HG03139 (cell line): ENCODE measurements around the gene SCP2.

Experiments
- ATAC-seq: cut with Tn5 transposase; IDR thresholded peaks from one replicate; pipeline ENCODE4 v1.9.1; 2021; ENCODE audit not compliant: unreplicated experiment

SCP2 gene

DNA sequence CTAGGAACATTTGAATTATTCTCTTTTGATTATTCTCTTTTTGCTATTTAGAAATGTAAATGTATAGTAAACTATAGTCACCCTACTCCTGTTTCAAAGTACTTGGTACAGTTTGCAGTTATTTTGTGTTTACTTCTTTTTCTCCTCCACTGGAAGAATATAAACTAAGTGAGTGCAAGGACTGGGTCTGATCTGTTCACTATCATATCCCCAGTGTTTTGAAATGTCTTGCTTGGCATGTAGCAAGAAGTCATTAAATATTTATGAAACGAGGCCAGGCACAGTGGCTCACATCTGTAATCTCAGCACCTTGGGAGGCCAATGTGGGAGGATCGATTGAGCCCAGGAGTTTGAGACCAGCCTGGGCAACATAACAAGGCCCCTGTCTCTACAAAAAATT, 99.2 kb downstream of the SCP2 start:
- no peak for ATAC-seq

DNA sequence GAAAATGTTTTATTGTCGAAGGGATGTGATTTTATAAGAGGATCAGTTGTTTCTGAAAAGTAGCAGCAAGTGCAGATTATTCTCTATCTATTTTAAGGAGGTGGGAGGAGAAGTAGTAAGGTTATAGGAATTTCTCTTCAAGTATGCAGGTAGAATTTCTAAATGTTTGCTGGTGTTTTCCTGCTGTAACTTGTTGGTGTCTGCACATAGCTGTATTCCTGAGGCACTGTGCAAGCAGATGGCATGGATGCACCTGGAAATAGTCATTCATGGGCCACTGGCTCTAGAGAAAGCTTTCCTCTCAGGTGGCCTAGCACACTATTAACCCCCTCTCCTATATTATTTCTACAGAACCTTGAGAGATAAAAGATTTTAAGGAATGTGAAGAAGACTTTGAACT, 104.7 kb downstream of the SCP2 start:
- no peak for ATAC-seq

- ATAC-seq, result no peak
These were observed 110.1 kb downstream of the SCP2 start for GRCh38 chr1:53037159-53037558.

- no peak for ATAC-seq
These were observed 111.5 kb downstream of the SCP2 start for GRCh38 chr1:53038566-53038965.

GRCh38 chr1:53043271-53043670, 116.2 kb downstream of the SCP2 start:
- no peak for ATAC-seq

DNA sequence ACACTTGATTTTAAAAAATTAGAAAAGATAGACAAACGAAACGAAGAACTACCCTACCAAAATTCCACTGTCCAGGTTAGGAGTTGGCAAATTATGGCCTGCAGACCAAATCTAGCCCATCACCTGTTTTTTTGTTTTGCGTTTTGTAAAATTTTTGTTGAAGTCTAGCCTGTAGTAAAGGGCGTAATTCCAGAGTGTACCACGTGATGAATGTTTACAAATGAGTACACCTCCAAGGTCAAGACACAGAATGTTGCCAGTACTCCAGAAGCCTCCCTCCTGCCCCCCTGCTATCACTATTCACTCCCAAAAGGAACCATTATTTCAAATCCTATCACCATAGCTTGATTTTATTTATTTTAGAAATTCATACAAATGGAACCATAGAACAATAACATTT, 117.8 kb downstream of the SCP2 start:
- ATAC-seq, result no peak

DNA sequence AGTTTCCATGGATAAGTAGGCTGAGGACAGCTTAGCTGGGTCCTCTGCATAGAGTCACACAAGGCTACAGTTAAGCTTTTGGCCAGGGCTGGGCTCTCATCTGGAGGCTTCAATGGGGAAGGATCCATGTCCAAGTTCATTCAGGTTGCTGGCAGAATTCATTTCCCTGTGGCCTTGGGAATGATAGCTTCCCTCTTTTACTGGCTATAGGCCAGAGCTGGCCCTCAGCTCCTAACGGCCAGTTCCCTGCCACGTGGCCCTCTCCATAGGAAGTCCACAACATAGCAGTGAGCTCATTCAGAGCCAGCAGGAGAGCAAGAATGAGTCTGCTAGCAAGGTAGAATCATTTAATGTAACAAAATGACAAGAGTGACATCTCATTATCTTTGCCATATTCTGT, 119.9 kb downstream of the SCP2 start:
- no peak for ATAC-seq

DNA sequence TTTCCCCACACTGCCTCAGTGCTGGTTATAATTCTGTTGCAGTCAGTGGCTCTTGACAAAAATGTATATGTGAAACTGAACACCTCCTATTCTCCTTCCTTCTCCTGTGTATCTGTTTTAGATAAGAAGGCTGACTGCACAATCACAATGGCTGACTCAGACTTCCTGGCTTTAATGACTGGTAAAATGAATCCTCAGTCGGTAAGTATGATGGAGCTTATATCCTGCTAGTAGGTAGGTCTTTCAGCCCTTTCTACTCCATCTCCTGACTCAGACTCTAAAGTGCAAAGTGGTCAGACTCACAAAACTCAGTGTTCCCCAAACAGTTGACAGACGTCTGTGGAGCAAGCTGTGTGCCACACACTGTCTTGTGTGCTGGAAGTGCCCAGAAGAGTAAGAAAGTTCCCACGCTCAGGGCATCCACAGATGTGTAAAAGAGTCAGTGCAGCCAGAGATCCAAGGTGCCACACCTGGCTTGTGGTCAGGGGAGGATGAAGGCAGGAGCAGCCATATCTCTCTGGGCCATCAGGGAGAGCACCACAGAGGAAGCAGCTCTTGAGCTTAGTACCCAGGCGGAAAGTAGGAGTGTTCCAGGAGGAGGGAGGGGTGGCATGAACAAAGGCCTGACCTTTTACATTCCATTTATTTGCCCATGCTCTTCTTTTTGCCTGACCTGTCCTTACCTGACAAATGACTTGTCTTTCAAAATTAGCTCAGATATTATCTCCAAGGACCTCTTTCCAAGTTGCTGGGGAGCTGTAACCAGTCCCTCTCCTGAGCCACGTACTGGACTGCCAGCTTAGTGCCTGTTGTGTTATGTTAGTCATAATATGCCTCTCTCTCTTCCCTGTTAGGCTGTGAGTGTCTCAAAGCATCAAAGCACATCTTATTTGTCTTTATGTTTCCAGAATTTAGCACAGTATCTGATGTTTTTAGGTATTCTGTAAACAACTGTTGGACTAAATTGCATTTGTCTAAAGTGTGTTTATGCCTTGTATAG, 121.0 kb downstream of the SCP2 start:
- no peak for ATAC-seq

DNA sequence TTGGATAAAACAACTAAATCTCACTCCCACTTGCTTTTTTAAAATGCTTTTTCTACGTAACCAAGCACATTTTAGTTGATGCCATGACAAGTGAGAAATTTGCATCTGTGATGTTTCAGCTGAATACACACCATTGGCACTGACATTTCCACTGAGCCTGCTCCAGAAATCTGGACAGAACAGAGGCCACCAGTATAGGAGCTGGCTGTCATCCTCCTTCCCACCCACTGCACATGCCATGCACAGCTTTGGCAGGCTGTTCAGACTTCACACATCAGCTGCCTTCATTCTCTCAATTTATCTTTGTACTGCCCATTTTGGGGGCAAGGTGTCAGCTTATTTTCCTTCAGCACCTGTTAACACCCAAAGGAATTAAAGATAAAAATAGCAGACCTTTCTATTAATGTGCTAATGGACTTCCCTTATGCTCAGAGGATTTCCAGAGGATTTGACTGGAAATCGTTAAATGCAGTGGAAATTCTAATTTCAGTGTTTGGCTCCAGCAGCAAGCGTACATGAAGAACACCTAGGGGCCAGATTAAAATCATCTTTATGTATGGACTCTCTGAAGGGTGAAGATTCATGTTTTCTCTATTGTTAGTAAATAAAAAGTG, 122.0 kb downstream of the SCP2 start:
- ATAC-seq, result no peak

- no peak for ATAC-seq
These were observed 122.5 kb downstream of the SCP2 start for GRCh38 chr1:53049574-53049967.

GRCh38 chr1:53050310-53050709, 123.2 kb downstream of the SCP2 start:
- ATAC-seq, result no peak

- no peak for ATAC-seq
These were observed 124.6 kb downstream of the SCP2 start for GRCh38 chr1:53051676-53052075.

DNA sequence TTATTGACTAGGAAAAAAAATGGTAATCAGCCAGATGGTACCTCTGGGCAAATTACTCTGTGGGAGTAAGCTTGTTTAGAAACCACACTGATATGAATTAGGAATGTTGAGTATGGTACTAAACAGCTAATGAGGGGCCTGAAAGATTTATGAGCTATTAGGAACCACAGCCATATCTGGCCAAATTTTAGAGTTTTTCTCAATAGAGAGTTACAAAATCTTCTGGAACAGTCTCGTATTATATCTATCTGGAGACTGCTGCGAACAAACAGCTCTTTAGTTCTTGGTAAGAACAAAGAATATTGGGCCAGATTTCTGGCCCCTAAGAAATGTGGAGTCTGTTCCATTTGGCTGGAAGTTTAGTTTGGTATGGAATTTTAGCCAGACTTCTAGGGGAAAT, 130.1 kb downstream of the SCP2 start:
- ATAC-seq, result no peak

GRCh38 chr1:53060579-53060978, 133.5 kb downstream of the SCP2 start:
- no peak for ATAC-seq

GRCh38 chr1:53061123-53061858, 134.2 kb downstream of the SCP2 start:
- ATAC-seq, result no peak

DNA sequence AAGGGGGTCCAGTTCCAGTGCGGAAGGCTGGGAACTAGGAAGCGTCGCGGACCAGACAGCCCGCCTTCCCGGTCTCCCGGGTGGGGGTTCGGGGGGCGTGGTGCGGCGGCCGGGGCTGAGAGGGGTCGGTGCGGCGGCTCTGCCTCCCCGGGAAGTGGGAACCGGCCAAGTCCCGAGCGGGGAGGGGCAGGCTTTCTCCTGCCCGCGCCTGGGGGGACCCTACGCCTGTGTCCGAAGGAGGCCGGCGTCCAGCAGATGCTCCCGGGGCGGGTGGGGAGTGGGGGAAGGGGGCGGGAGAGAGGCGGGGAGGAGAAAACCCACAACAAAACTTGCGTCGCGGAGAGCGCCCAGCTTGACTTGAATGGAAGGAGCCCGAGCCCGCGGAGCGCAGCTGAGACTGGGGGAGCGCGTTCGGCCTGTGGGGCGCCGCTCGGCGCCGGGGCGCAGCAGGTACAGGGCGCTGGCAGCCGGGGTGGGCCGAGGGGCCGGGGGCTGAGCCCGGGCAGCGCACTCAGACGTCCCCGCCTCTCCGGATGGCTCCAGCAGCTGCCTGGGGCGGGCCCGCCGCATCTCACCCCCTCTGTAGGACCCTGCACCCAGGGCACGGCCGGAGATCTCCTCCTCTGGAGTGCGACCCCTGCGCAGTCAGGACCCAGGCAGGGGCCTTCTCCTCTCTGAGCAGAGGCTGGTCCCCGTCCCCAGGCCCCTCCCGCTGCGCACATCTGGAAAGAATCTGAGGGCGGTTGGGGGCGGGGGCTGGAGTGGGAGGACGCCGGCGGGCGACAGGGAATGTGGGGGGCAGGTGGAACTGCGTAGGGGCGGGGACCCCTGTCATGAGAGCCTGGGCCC, 135.0 kb downstream of the SCP2 start, which contains the start of gene PODN:
TSS of gene PODN (plus strand) at position 355 of the 849 bp plus-strand sequence. CDS start 7,643 bp downstream, outside the sequence.
- ATAC-seq, result no peak

GRCh38 chr1:53062708-53063591, 135.9 kb downstream of the SCP2 start:
- no peak for ATAC-seq

GRCh38 chr1:53063744-53064515, 136.9 kb downstream of the SCP2 start:
- ATAC-seq, result no peak

GRCh38 chr1:53065391-53065790, 138.3 kb downstream of the SCP2 start:
- no peak for ATAC-seq
